Measurements from ENCODE around the gene SLC25A22. TPM values are rescaled to one million over a fixed set of nuclear protein-coding genes. Genes with fewer than 3 reads are reported as not detected.

Gene SLC25A22
- total and polyA plus RNA-seq, 8 donors = 12.5 to 29.4 (median 17.0) TPM

DNA sequence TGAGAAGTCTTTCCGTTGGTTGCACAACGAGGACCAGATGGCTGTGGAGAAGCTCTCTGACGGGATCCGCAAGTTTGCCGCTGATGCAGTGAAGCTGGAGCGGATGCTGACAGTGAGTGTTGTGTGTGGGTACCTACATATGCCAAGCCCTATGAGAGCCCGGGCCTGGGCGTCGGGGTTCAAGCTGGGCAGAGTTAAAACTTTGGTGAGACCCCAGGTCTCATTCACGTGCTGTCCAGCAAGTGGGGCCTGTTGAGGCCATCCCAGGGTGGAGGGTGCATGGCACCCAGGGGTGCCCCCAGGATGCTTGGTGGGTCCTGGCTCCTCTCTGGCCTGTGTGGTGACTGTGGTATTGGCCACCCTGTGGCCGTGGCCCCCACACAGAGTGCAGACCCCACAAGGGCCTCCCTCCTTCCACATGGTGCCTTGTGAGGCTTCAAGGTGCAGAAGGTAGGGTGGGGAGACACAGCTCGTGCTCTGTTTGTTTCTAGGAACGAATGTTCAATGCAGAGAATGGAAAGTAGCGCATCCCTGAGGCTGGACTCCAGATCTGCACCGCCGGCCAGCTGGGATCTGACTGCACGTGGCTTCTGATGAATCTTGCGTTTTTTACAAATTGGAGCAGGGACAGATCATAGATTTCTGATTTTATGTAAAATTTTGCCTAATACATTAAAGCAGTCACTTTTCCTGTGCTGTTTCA, 33.6 kb downstream of the SLC25A22 start:
- intact Hi-C loops (cut with DNase I) = no loop called here
- ATAC-seq = no peak
- peaks cover 0 to 12% of the 10 kb centered on the region in 2 donors for H3K4me1 ChIP-seq
- H3K27ac ChIP-seq = no peak overlapping the region
- no peaks in the 10 kb centered on the region for H3K9me3 ChIP-seq
- no peak for DNase-seq
- H3K36me3 ChIP-seq = peaks cover 0 to 83% of the 10 kb centered on the region in 2 donors
- H3K4me3 ChIP-seq = no peak overlapping the region
- TF ChIP-seq CTCF (IDR thresholded peaks at IDR 0.05) = no peak
- H3K27me3 ChIP-seq = no peaks in the 10 kb centered on the region

GRCh38 chr11:763549-764321, 34.3 kb downstream of the SLC25A22 start:
- intact Hi-C loops (cut with DNase I) = no loop called here
- Histone ChIP-seq H3K9me3 (no peaks in the 10 kb centered on the region), H3K4me1 (peaks cover 0 to 12% of the 10 kb centered on the region in 2 donors), H3K4me3 (no peak overlapping the region), H3K27ac (no peak overlapping the region), H3K27me3 (no peaks in the 10 kb centered on the region), H3K36me3 (peaks cover 0 to 89% of the 10 kb centered on the region in 2 donors)
- no peak for DNase-seq
- TF ChIP-seq CTCF (IDR thresholded peaks at IDR 0.05) = no peak
- ATAC-seq = no peak

GRCh38 chr11:763073-763463, 35.0 kb downstream of the SLC25A22 start:
- Histone ChIP-seq H3K4me3 (no peak overlapping the region), H3K36me3 (peaks cover 0 to 96% of the 10 kb centered on the region in 2 donors), H3K27me3 (no peaks in the 10 kb centered on the region), H3K27ac (peak overlapping the region in 1 of 2 donors; percentile 66), H3K9me3 (no peaks in the 10 kb centered on the region), H3K4me1 (peaks cover 0 to 12% of the 10 kb centered on the region in 2 donors)
- ATAC-seq (peak; percentile 74), DNase-seq (no peak)
- no peak for TF ChIP-seq CTCF (IDR thresholded peaks at IDR 0.05)
- intact Hi-C loops (cut with DNase I) = no loop called here

DNA sequence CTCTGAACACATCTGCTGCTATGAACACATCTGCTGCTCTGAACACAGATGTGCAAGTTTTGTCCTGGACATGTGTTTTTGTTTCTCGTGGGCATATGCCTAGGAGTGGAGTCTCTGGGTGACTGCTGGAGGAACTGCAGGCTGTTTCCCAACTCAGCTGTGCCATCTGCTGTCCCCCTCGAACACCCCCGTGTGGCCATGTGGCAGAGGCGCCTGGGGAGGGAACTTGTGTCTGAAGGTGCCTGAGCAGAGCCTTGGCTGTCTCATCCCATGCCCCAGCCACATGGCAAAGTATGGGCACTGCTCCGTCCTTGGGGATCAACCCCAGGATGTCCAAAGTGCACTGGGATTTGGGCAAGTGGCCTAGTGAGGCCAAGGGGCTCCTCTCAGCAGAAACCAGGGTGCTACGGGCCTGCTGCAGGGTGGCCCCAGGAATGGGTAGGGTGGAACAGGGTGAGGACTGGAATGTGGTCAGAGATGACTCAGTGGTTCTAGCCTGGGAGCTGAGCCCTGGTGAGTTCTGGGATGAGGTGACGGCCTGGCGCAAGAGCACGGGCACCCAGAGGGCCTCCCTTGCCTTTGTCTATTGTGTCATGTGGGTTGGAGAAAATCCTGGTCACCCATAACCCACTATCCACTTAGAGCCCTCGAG, 35.5 kb downstream of the SLC25A22 start:
- Histone ChIP-seq H3K27me3 (no peaks in the 10 kb centered on the region), H3K9me3 (no peaks in the 10 kb centered on the region), H3K4me1 (peaks cover 0 to 12% of the 10 kb centered on the region in 2 donors), H3K27ac (peak overlapping the region in 1 of 2 donors; percentile 66), H3K36me3 (peaks cover 0 to 99% of the 10 kb centered on the region in 2 donors), H3K4me3 (no peak overlapping the region)
- DNase-seq (peak in 1 of 4 donors; percentile 82), ATAC-seq (peak; percentile 82)
- intact Hi-C loops (cut with DNase I) = no loop called here
- TF ChIP-seq CTCF (IDR thresholded peaks at IDR 0.05) = peak in 1 of 2 donors; percentile 25
